PC-3 (cell line): ENCODE data around the gene GRIK1. TPM values are rescaled to one million over a fixed set of nuclear protein-coding genes. Genes with fewer than 3 reads are reported as not detected.

Source experiments
- ATAC-seq: fragments of 200-7000 bp; cut with Tn5 transposase; 2 replicates; pipeline ENCODE4 v1.9.1; 2020; ENCODE audit warnings: mild to moderate bottlenecking, moderate library complexity
- BruUV-seq: library from RNA; stranded (reverse); fragments of 400-500 nt; replicated peaks from 2 replicates; lab custom pipeline; 2021; lab: Mats Ljungman, UMichigan
- CTCF ChIA-PET: fragments of 300-600 bp; sonication (Branson Sonifier 250); formaldehyde crosslinking; loops from one replicate; lab custom pipeline; 2022; ENCODE audit warnings: antibody characterized with exemption; lab: Charles Lee
- POLR2A ChIA-PET: fragments of 300-600 bp; sonication (Branson Sonifier 250); formaldehyde crosslinking; loops from one replicate; lab custom pipeline; 2022; ENCODE audit warnings: antibody characterized with exemption; ENCODE audit not compliant: unreplicated experiment; lab: Charles Lee
- DNase-seq: peaks from one replicate; pipeline ENCODE4 v3.0.0-alpha.2; 2015
- H2AFZ ChIP-seq: fragments of 300-600 bp; sonication (generic); 2 replicates; pipeline ENCODE4 v1.6.0; 2016; ENCODE audit warnings: antibody characterized with exemption, low read length
- H3F3A ChIP-seq: fragments of 300-600 bp; sonication (generic); one replicate; pipeline ENCODE4 v1.6.0; 2017; ENCODE audit warnings: antibody characterized with exemption, low read length, control low read depth, mild to moderate bottlenecking; ENCODE audit not compliant: unreplicated experiment
- H3K27ac ChIP-seq: fragments of 300-600 bp; sonication (generic); 2 replicates; pipeline ENCODE4 v1.5.1; 2016; ENCODE audit warnings: mild to moderate bottlenecking, low read length
- H3K27me3 ChIP-seq: fragments of 300-600 bp; sonication (generic); 2 replicates; pipeline ENCODE4 v1.6.1; 2016; ENCODE audit warnings: low read length, mixed read lengths
- H3K36me3 ChIP-seq: fragments of 300-600 bp; sonication (generic); 2 replicates; pipeline ENCODE4 v1.6.1; 2016; ENCODE audit warnings: low read depth, mixed run types, low read length, mixed read lengths
- H3K4me1 ChIP-seq: fragments of 300-600 bp; sonication (generic); 2 replicates; pipeline ENCODE4 v1.5.1; 2016; ENCODE audit warnings: low read length; ENCODE audit not compliant: insufficient read depth
- H3K4me2 ChIP-seq: fragments of 300-600 bp; sonication (generic); 2 replicates; pipeline ENCODE4 v1.6.0; 2016; ENCODE audit warnings: low read length
- H3K4me3 ChIP-seq: fragments of 300-600 bp; sonication (generic); 2 replicates; pipeline ENCODE4 v1.5.1; 2016; ENCODE audit warnings: mild to moderate bottlenecking, low read length, mixed read lengths
- H3K79me2 ChIP-seq: fragments of 300-600 bp; sonication (generic); 2 replicates; pipeline ENCODE4 v1.6.1; 2017; ENCODE audit warnings: low read length, mixed read lengths
- H3K9ac ChIP-seq: fragments of 300-600 bp; sonication (generic); 2 replicates; pipeline ENCODE4 v1.6.0; 2016; ENCODE audit warnings: mild to moderate bottlenecking, low read length
- H3K9me2 ChIP-seq: fragments of 300-600 bp; sonication (generic); replicated peaks from 2 replicates; pipeline ENCODE4 v1.6.1; 2016; ENCODE audit warnings: mixed run types, low read length, mixed read lengths
- H3K9me3 ChIP-seq: fragments of 300-600 bp; sonication (generic); 2 replicates; pipeline ENCODE4 v1.6.1; 2016; ENCODE audit warnings: low read length, mixed read lengths
- H4K20me1 ChIP-seq: fragments of 300-600 bp; sonication (generic); 2 replicates; pipeline ENCODE4 v1.6.1; 2016; ENCODE audit warnings: low read length, mixed read lengths
- CTCF ChIP-seq: fragments of 300-600 bp; sonication (generic); conservative IDR thresholded peaks from 2 replicates; pipeline ENCODE4 v1.5.1; 2017; ENCODE audit warnings: antibody characterized with exemption, low read depth, mild to moderate bottlenecking, low read length
- EZH2 ChIP-seq: fragments of 300-600 bp; sonication (generic); IDR thresholded peaks from one replicate; pipeline ENCODE4 v1.6.1; 2017; ENCODE audit warnings: antibody characterized with exemption, mild to moderate bottlenecking, low read length; ENCODE audit not compliant: unreplicated experiment
- EZH2phosphoT487 ChIP-seq: fragments of 300-600 bp; sonication (generic); IDR thresholded peaks from 2 replicates; pipeline ENCODE4 v1.6.1; 2018; ENCODE audit warnings: mild to moderate bottlenecking, antibody characterized with exemption, low read length, borderline replicate concordance
- intact Hi-C: fragments of 100-400 bp; cut with micrococcal nuclease; formaldehyde crosslinking; loops from 2 replicates; pipeline ENCODE4 v1.9.0; 2023
- total RNA-seq: library from RNA; depleted of rRNA; stranded (reverse); fragments of >200 nt; gene quantifications from 2 replicates; pipeline ENCODE4 v1.2.3, GENCODE V29; 2014

The GRIK1 gene
- total RNA-seq, 1 experiment from 2014 or later, result not detected

GRCh38 chr21:29849735-29850176 lies 90.0 kb downstream of the GRIK1 start:
- no peaks in the 10 kb centered on the region for H4K20me1 ChIP-seq
- POLR2A ChIA-PET, result no interaction called here
- no peaks in the 10 kb centered on the region for H3K9me3 ChIP-seq
- no peaks in the 10 kb centered on the region for H3K79me2 ChIP-seq
- H3K4me1 ChIP-seq, result no peaks in the 10 kb centered on the region
- no TSS peak for BruUV-seq
- H3K9me2 ChIP-seq, result no peaks in the 10 kb centered on the region
- H2AFZ ChIP-seq, result no peak overlapping the region
- ATAC-seq (peak; percentile 99), DNase-seq (peak; percentile 64)
- no peak overlapping the region for H3K27ac ChIP-seq
- intact Hi-C loops, result loop anchor here (1.0 to 5.0 kb wide), 3 partner anchors 373 to 759 kb away; no protein-coding TSS in a partner anchor
- H3K9ac ChIP-seq, result no peak overlapping the region
- no peaks in the 10 kb centered on the region for H3F3A ChIP-seq
- H3K4me3 ChIP-seq, result no peak overlapping the region
- TF ChIP-seq CTCF (peak; percentile 88), EZH2 (no peak)
- CTCF ChIA-PET, result no interaction called here
- H3K4me2 ChIP-seq, result no peak overlapping the region
- no peaks in the 10 kb centered on the region for H3K36me3 ChIP-seq
- peaks cover 9% of the 10 kb centered on the region; the same call in 1 of the 2 replicates for H3K27me3 ChIP-seq

DNA sequence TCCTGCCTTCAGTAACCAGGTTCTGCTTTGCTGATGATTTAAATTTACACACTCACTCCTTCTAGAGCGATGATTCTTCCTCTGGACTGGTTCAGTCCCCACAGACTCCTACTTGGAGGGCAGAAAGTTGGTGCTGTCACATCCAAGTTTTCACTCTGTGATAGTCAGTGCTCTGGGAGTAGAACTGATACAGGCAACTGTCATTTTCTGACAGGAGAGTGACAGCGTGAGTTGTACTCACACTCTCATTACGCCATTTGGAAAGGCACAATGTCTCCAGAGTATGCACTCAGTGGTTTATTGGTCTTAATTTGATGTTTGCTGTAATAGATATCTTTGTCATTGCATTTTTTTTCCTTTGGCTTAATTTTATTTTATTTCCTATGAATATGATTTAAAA lies 96.0 kb downstream of the GRIK1 start:
- H3K27ac ChIP-seq, result no peak overlapping the region
- BruUV-seq, result no TSS peak
- ChIA-PET CTCF (no interaction called here), POLR2A (no interaction called here)
- no peak overlapping the region for H2AFZ ChIP-seq
- H3K4me1 ChIP-seq, result no peaks in the 10 kb centered on the region
- H3K4me2 ChIP-seq, result no peak overlapping the region
- H3K4me3 ChIP-seq, result no peak overlapping the region
- H3K9me3 ChIP-seq, result no peaks in the 10 kb centered on the region
- no peaks in the 10 kb centered on the region for H3K79me2 ChIP-seq
- ATAC-seq (no peak), DNase-seq (no peak)
- no peaks in the 10 kb centered on the region for H3F3A ChIP-seq
- H3K9me2 ChIP-seq, result no peaks in the 10 kb centered on the region
- TF ChIP-seq EZH2 (no peak), EZH2phosphoT487 (no peak), CTCF (no peak)
- H3K9ac ChIP-seq, result no peak overlapping the region
- no peaks in the 10 kb centered on the region for H3K36me3 ChIP-seq
- H4K20me1 ChIP-seq, result no peaks in the 10 kb centered on the region
- intact Hi-C loops, result no loop called here
- peaks cover 25% of the 10 kb centered on the region; the same call in 1 of the 2 replicates for H3K27me3 ChIP-seq

- ChIA-PET POLR2A (no interaction called here), CTCF (no interaction called here)
- BruUV-seq, result no TSS peak
- no peaks in the 10 kb centered on the region for H3K9me2 ChIP-seq
- H3K4me2 ChIP-seq, result no peak overlapping the region
- TF ChIP-seq CTCF, result no peak
- no peak for TF ChIP-seq EZH2
- TF ChIP-seq EZH2phosphoT487, result no peak
- H3K4me3 ChIP-seq, result no peak overlapping the region
- no peak overlapping the region for H2AFZ ChIP-seq
- intact Hi-C loops, result no loop called here
- H3K79me2 ChIP-seq, result no peaks in the 10 kb centered on the region
- no peaks in the 10 kb centered on the region for H4K20me1 ChIP-seq
- no peak overlapping the region for H3K9ac ChIP-seq
- no peak for DNase-seq
- no peaks in the 10 kb centered on the region for H3K36me3 ChIP-seq
- ATAC-seq, result no peak
- H3K9me3 ChIP-seq, result no peaks in the 10 kb centered on the region
- H3K4me1 ChIP-seq, result no peaks in the 10 kb centered on the region
- 0 out of 2 replicates have a peak, but pooled peaks cover 3% of the 10 kb centered on the region for H3K27me3 ChIP-seq
- no peak overlapping the region for H3K27ac ChIP-seq
- no peaks in the 10 kb centered on the region for H3F3A ChIP-seq
Measured at GRCh38 chr21:29834617-29835016, 105.2 kb downstream of the GRIK1 start.
